Glutamatergic neuron (in vitro differentiated cells): ENCODE data around the gene PDE7B. TPM values are rescaled to one million over a fixed set of nuclear protein-coding genes. Genes with fewer than 3 reads are reported as not detected.

Experiments used
- DNase-seq: peaks from one replicate; pipeline ENCODE4 v3.0.0; 2022
- H3K27ac Mint-ChIP-seq: one replicate; pipeline ENCODE4 v1.8.0; 2020; ENCODE audit warnings: mild to moderate bottlenecking, mixed read lengths, inconsistent platforms; ENCODE audit not compliant: unreplicated experiment
- H3K27me3 Mint-ChIP-seq: one replicate; pipeline ENCODE4 v1.8.0; 2020; ENCODE audit warnings: mild to moderate bottlenecking, moderate library complexity, mixed read lengths, inconsistent platforms; ENCODE audit not compliant: unreplicated experiment
- H3K36me3 Mint-ChIP-seq: one replicate; pipeline ENCODE4 v1.8.0; 2020; ENCODE audit warnings: mild to moderate bottlenecking, mixed read lengths, inconsistent platforms; ENCODE audit not compliant: unreplicated experiment
- H3K4me1 Mint-ChIP-seq: one replicate; pipeline ENCODE4 v1.8.0; 2020; ENCODE audit warnings: mild to moderate bottlenecking, low read depth, mixed read lengths, inconsistent platforms; ENCODE audit not compliant: unreplicated experiment
- H3K4me3 Mint-ChIP-seq: one replicate; pipeline ENCODE4 v1.8.0; 2020; ENCODE audit warnings: mild to moderate bottlenecking, mixed read lengths, inconsistent platforms; ENCODE audit not compliant: unreplicated experiment
- H3K9me3 Mint-ChIP-seq: one replicate; pipeline ENCODE4 v1.8.0; 2020; ENCODE audit warnings: mild to moderate bottlenecking, moderate library complexity, mixed read lengths, inconsistent platforms; ENCODE audit not compliant: unreplicated experiment
- CTCF ChIP-seq: fragments of 200-600 bp; sonication (generic); IDR thresholded peaks from one replicate; pipeline ENCODE4 v1.5.0; 2021; ENCODE audit not compliant: partially characterized antibody, unreplicated experiment
- total RNA-seq: library from RNA; stranded (reverse); fragmentation: NEBNext Ultra II Directional; extraction: Animal tissue kit (Norgen Biotek cat#: 25700); gene quantifications from one replicate; pipeline ENCODE4 v1.2.1, GENCODE V29; 2021; ENCODE audit not compliant: unreplicated experiment

PDE7B gene
- total RNA-seq, 1 donor from 2014 or later: not detected

GRCh38 chr6:135999393-135999792 lies 147.9 kb downstream of the PDE7B start:
- TF ChIP-seq CTCF: no peak
- H3K27me3 Mint-ChIP-seq: peaks cover 2% of the 10 kb centered on the region
- no peak for DNase-seq
- H3K36me3 Mint-ChIP-seq: peaks cover 9% of the 10 kb centered on the region
- peaks cover 2% of the 10 kb centered on the region for H3K9me3 Mint-ChIP-seq
- H3K4me1 Mint-ChIP-seq: no peaks in the 10 kb centered on the region
- H3K4me3 Mint-ChIP-seq: no peak overlapping the region
- no peak overlapping the region for H3K27ac Mint-ChIP-seq

DNA sequence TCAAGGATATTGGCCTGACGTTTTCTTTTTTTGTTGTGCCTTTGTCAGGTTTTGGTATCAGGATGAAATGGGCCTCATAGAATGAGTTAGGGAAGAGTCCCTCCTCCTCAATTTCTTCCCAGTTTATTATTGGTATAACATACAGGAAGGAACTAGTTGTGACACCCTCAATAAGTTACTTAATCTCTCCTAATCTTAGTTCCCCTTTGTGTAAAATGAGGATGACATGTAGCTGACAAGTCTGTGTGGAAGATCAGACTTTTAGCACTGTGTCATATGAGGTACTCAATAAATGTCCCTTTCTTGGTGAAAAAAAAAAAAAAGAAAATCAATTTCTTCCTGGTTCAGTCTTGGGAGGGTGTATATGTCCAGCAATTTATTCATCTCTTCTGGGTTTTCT lies 155.8 kb downstream of the PDE7B start:
- peaks cover 2% of the 10 kb centered on the region for H3K9me3 Mint-ChIP-seq
- DNase-seq: no peak
- no peak for TF ChIP-seq CTCF
- H3K4me1 Mint-ChIP-seq: no peaks in the 10 kb centered on the region
- no peak overlapping the region for H3K4me3 Mint-ChIP-seq
- no peak overlapping the region for H3K27ac Mint-ChIP-seq
- no peaks in the 10 kb centered on the region for H3K36me3 Mint-ChIP-seq
- H3K27me3 Mint-ChIP-seq: peaks cover 2% of the 10 kb centered on the region

GRCh38 chr6:136011475-136011874 lies 160.0 kb downstream of the PDE7B start:
- Mint-ChIP-seq H3K27me3 (no peaks in the 10 kb centered on the region), H3K4me1 (no peaks in the 10 kb centered on the region), H3K4me3 (no peak overlapping the region), H3K9me3 (peaks cover 2% of the 10 kb centered on the region), H3K27ac (no peak overlapping the region), H3K36me3 (no peaks in the 10 kb centered on the region)
- TF ChIP-seq CTCF: no peak
- no peak for DNase-seq

GRCh38 chr6:136012198-136012887 lies 160.8 kb downstream of the PDE7B start:
- H3K4me3 Mint-ChIP-seq: no peak overlapping the region
- H3K4me1 Mint-ChIP-seq: no peaks in the 10 kb centered on the region
- no peak for DNase-seq
- H3K36me3 Mint-ChIP-seq: no peaks in the 10 kb centered on the region
- H3K27ac Mint-ChIP-seq: no peak overlapping the region
- H3K27me3 Mint-ChIP-seq: no peaks in the 10 kb centered on the region
- H3K9me3 Mint-ChIP-seq: peaks cover 2% of the 10 kb centered on the region
- TF ChIP-seq CTCF: no peak

- no peaks in the 10 kb centered on the region for H3K36me3 Mint-ChIP-seq
- peaks cover 2% of the 10 kb centered on the region for H3K9me3 Mint-ChIP-seq
- H3K27me3 Mint-ChIP-seq: no peaks in the 10 kb centered on the region
- no peak overlapping the region for H3K27ac Mint-ChIP-seq
- no peaks in the 10 kb centered on the region for H3K4me1 Mint-ChIP-seq
- H3K4me3 Mint-ChIP-seq: no peak overlapping the region
- DNase-seq: no peak
- TF ChIP-seq CTCF: no peak
These were observed 161.4 kb downstream of the PDE7B start for GRCh38 chr6:136012943-136013342.
